HG03432 (cell line): ENCODE results near the gene DHRSX.
"Not testable (repeated sequence)": the region's sequence is repeated elsewhere in the genome, so short reads cannot be mapped to it uniquely, and the experiment has no call there.

Experiments
- ATAC-seq: cut with Tn5 transposase; IDR thresholded peaks from one replicate; pipeline ENCODE4 v1.9.1; 2021; ENCODE audit warnings: mild to moderate bottlenecking, moderate library complexity; ENCODE audit not compliant: unreplicated experiment

The DHRSX gene

DNA sequence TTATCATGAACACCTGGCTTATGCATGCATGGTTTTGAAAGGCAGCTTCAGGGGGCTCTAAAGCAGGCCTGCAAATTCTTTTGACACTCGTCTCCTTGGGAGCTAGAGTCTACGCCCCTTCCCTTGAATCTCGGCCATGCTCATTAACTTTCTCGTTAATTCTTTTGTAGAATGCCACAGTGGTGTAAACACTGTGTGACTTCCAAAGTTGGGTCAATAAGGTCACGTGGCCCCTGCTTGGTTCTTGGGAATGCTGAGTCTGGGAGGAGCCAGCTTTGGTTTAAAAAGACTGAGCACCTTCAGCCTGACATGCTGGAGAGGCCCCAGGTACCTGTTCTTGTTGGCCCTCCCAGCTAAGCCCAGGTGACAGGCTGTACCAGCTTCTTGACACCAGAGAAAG, 228.4 kb downstream of the DHRSX start:
- no peak for ATAC-seq

GRCh38 chrX:2271595-2271994, 229.2 kb downstream of the DHRSX start:
- ATAC-seq = not testable (repeated sequence)

DNA sequence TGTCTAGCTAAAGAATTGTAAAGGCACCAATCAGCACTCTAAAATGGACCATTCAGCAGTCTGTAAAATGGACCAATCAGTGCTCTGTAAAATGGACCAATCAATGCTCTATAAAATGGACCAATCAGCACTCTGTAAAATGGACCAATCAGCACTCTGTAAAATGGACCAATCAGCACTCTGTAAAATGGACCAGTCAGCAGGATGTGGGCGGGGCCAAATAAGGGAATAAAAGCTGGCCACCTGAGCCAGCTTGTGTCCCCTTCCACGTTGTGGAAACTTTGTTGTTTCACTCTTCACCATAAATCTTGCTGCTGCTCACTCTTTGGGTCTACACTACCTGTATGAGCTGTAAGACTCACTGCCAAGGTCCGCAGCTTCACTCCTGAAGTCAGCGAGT, 230.0 kb downstream of the DHRSX start:
- not testable (repeated sequence) for ATAC-seq

DNA sequence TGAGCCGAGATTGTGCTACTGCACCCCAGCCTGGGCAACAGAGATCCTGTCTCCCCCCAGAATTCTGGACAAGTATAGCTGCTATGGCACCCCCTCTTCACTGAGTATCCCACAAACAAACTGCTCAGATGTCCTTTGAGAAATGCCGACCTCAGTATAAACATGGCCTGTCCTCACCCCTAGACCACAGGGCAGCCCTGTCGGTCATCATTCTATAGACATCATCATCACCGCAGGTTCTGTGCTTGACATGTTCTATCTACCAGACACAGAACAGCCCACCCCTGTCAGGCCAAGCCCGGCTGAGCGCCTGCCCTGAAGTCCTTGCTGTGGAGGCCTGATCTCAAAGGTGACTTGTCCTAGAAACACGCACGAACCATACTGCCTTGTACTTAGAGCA, 232.9 kb downstream of the DHRSX start:
- no peak for ATAC-seq

- ATAC-seq = no peak
These were observed 234.1 kb downstream of the DHRSX start for GRCh38 chrX:2266445-2267349.

DNA sequence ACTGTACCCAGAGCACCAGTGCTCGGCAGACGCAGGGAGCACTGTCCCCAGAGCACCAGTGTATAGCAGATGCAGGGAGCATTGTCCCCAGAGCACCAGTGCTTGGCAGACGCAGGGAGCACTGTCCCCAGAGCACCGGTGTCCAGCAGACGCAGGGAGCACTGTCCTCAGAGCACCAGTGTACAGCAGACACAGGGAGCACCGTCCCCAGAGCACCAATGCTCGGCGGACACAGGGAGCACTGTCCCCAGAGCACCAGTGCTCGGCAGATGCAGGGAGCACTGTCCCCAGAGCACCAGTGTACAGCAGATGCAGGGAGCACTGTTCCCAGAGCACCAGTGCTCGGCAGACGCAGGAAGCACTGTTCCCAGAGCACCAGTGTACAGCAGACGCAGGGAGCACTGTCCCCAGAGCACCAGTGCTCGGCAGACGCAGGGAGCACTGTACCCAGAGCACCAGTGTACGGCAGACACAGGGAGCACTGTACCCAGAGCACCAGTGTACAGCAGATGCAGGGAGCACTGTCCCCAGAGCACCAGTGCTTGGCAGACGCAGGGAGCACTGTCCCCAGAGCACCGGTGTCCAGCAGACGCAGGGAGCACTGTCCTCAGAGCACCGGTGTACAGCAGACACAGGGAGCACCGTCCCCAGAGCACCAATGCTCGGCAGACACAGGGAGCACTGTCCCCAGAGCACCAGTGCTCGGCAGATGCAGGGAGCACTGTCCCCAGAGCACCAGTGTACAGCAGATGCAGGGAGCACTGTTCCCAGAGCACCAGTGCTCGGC, 234.9 kb downstream of the DHRSX start:
- ATAC-seq = not testable (repeated sequence)

- ATAC-seq = no peak
These were observed 236.4 kb downstream of the DHRSX start for GRCh38 chrX:2264179-2265030.

DNA sequence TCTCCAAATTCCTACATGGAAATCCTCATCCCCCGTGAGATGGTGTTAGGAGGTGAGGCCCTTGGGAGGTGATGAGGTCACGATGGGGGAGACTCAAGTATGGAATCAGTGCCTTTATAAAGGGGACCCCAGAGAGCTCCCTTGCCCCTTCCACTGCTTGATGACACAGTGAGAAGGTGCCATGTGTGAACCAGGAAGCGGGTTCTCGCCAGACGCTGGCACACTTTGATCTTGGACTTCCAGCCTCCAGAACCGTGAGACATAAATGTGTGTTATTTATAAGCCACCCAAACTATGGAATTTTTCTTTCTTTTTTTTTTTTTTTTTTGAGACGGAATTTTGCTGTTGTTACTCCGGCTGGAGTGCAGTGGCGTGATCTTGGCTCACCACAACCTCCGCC, 237.6 kb downstream of the DHRSX start:
- no peak for ATAC-seq

GRCh38 chrX:2262668-2263055, 238.1 kb downstream of the DHRSX start:
- ATAC-seq = no peak

- no peak for ATAC-seq
These were observed 238.7 kb downstream of the DHRSX start for GRCh38 chrX:2261831-2262667.

DNA sequence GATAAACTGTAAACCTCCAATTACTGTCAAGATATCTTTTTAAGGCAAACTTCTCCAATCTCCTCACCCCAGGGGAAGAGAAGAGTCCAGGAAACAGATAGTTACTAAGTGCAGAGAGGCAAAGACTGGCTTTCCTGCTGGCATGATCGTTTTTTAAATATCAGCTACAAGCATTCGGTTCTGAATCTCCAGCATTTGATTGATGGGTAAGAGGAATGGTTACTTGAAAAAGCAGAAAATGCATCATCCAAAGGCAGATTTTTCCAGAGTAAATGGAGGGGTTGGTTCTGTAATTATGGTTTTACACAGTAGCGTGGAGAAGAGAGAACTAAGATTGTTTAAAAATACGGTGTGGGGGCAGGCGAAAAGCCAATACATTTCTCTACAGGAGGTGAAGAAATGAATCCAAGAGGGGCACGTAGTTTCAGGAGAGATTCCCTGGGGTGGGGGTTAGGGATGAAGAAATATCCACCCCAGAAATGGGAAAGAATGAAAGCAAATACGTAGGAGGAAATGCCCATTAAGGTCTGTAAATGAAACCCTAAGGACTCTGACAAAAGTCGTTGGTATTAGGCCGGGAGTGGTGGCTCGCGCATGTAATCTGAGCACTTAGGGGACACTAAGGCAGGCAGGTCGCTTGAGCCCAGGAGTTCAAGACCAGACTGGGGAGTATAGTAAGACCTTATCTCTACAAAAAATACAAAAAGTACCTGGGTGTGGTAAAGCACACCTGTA, 248.3 kb downstream of the DHRSX start:
- ATAC-seq = no peak

- no peak for ATAC-seq
These were observed 249.6 kb downstream of the DHRSX start for GRCh38 chrX:2251211-2251610.

DNA sequence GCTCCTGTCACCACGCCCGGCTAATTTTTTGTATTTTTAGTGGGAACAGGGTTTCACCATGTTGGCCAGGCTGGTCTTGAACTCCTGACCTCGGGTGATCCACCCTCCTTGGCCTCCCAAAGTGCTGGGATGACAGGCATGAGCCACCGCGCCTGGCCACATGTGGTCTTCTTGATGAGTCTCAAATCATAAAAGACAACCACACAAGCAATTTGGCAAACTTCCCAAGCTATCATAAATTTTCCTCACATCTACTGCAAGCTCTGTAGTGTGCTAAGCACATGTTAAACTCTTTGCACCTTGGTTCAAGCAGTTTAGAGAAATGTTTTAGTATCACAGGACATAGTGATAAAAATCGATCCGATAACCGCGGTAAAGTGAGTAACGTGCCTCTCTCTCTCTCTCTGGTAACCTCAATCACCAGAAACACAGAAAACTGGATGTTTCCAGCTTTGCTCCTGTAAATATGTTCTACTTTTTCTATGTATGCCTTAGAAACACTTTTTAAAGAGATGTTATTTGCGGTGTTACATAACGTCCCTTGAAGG, 256.8 kb downstream of the DHRSX start:
- no peak for ATAC-seq

GRCh38 chrX:2242980-2243379, 257.8 kb downstream of the DHRSX start:
- ATAC-seq = no peak

DNA sequence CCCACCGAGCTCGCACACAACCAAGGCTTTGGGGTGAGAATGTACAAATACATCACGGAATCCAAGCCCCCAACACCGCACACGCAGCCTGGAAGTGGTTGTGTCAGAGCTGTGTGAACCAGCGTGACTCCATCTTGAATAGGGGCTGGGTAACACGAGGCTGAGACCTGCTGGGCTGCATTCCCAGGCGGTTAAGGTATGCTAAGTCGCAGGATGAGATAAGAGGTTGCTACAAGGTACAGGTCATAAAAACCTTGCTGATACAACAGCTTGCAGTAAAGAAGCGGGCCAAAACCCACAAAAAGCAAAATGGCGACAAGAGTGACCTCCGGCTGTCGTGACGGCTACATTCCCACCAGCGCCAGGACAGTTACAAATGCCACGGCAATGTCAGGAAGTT, 258.4 kb downstream of the DHRSX start:
- no peak for ATAC-seq

- ATAC-seq = not testable (repeated sequence)
These were observed 259.3 kb downstream of the DHRSX start for GRCh38 chrX:2241496-2241895.

DNA sequence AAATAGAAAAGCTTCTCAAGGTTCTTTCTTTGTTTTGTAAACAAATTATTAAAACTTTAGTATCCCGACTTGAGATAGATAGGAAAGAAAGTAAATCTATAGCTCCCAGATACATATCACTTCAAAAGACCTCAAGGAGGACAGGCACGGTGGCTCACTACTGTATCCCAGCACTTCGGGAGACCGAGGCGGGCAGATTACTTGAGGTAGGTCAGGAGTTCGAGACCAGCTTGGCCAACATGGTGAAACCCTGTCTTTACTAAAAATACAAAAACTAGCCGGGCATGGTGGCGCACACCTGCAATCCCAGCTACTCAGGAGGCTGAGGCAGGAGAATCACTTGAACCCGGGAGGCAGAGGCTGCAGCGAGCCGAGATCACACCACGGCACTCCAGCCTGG, 260.0 kb downstream of the DHRSX start:
- ATAC-seq = not testable (repeated sequence)

DNA sequence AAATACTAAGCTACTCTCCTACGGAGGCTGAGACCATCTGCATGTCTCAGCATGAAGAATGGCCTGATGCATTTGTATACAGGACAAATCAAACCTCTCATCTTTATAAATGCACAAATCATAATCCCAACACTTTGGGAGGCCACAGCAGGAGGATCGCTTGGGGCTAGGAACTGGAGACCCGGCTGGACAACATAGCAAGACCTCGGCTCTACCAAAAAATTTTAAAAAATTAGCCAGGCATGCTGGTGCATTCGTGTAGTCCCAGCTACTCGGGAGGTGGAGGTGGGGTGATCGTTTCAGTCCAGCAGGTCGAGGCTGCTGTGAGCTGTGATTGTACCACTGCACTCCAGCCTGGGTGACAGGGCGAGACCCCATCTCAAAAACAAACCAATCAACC, 262.8 kb downstream of the DHRSX start:
- no peak for ATAC-seq

DNA sequence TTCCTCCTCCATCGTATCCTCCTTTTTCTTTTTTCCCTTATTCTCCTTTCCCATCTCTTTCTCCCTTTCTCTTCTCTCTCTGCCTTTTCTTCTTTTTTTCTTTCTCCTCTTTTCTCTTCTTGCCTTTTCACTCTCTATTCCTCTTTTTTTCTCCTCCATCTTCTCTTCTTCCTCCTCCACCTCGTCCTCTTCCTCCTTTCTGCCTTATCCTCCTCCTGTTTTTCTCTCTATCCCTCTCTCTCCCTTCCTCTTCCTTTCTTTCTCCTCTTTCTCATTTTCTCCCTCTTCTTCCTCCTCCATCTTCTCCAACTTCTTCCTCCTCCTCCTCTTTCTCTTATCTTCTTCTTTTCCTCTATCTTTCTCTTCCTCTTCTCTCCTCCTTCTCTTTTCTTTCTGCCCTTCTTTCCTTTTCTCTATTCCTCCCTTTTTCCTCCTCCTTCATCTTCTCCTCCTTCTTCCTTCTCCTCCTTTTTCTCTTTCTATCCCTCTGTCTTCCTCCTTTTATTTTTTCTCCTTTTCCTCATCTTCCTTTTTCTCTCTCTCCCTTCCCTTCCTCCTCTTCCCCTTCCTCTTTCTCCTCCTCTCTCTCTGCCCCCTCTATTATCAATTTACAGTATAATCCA, 269.1 kb downstream of the DHRSX start:
- no peak for ATAC-seq
